NCI-H2081 treated with DMSO at 0.1 percent for 48 hours (cell line): ENCODE data around the gene COX5A.

Source experiments
- DNase-seq: peaks from one replicate; lab custom pipeline; 2025; lab: John Stamatoyannopoulos, UW

Gene COX5A

DNA sequence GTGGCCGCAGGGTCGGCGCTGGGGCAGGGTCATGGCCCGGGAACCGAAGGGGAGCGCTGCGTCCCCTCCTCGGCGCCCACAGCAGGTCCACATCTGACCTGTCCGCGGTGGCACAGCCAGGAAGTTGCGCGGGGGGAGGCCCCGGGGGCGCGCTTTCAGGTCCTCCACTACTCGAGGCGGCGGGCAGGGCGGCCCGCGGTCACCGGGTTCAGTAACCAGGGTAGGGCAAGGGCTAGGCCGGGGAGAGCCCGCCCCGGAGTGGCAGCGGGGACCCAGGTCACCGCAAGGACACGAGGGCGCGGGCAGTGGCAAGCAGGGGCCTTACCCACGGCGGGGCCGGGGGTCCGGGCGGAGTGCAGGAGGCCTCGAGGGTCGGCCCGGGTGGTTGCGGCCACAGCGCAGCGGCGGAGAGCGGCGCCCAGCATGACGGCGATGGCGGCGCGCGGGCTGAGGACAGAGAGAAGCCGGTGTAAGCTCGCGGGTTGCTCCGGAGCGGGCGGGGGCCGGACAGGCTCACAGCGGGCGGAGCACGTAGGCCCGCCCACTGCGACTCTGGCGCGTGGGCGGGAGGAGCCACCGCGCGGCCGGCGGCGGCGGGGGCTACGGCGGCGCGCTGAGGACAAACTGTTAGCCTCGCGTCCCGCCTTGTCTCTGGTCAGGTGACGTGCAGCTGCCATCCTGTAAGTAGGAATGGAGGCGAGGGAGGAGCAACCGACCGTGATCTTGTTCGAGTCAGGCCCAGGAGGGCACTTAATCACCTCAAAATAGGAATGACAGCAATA lies at the start of gene COX5A:
TSS of gene COX5A (minus strand) at position 484 of the 782 bp plus-strand sequence. CDS start at position 425, 59 bp downstream.
- peak; percentile 87 for DNase-seq

DNA sequence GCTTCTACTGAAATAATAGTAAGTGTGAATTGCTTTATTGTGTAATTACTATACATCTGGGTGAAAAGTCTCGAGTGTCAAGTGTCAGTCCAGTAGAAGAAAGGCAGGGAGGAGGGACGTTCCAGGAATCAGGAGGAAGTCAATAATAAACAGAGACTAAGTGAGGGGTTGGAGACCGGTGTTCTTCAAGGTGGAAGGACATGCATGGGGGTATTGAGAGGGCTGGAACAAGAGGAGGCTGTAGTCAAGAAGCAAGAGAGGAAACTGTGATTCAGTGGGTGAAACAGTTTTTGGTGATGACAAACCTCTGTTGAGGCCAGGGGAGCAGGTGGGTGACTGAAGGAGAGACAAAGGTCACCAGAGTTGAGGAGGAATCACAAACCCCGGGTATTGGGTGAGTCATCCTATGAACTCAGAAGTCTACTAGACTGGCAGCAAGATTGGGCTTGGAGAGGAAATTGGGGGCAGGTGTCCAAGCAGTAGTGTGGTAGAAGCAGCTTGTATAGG lies 45.9 kb upstream of the COX5A start:
- no peak for DNase-seq

DNA sequence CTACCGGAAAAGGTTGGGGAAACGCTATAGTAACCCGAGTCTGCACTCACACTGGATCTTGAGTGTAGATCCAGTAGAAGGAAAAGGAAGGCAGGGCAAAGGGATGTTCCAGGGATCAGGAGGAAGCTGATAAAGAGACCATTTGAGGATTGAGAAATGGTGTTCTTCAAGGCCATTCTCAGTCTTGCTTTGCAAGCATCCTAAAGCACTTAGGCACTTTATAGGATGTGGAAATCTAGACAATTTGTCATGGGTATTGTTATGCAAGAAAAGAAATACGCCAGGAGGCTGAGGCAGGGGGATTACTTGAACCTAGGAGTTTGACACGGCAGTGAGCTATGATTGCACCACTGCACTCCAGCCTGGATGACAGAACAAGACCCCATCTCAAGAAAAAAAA lies 44.3 kb upstream of the COX5A start:
- no peak for DNase-seq

DNA sequence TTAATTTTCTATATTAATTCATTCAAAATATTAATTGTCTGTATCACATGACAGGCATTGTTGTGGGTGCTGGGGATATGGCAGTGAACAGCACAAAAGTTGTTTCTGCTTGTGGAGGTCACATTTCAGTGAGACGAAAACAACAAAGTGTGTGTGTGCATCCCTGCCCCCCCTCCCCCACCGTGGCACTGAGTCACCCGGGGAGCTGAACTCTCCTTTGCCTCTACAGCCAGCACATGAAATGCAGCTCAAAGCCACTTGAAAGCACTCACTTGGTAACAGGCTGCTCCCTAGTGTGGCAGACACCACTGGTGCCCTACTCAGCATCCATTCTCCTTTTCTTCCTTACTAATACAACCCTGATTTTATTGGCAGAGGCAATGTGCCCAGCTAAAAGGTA lies 40.6 kb upstream of the COX5A start:
- DNase-seq, result no peak

DNA sequence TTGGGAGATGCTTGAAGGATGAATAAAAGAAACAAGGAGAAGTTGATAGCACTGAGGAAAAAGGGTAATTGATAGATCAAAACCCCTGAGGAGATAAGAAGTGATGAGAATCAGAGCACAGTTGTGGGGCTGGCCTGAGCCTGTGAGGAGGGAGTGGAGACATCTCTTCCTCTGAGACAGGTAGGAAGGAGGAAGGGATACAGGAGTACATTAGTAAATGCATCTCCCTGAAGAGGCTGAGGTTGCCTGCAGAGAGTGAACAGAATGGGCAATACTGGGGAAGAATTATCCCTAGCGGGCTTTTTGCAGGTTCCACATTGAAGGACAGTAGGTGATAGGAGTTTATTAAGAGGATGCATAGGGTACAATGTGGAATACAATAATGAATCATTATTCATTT lies 40.2 kb upstream of the COX5A start:
- no peak for DNase-seq

DNA sequence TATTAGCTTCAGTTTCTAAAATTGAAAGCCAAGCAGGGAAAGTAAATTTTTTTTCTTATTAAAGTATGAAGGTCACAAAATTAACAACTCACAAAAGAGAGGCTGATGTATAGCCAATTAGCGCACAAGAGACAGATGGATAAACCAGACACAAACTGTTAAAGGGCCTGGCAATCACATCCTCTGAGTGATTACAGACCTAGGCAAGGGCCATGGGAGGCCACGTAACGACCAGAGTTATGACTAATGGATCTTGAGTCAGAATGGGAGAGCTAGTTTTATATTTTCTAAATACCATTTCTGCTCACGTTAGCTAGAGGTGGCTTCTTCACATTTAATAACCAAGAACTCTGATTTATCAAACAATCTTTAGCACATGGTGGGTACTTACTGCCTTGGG lies 39.7 kb upstream of the COX5A start:
- DNase-seq, result no peak

DNA sequence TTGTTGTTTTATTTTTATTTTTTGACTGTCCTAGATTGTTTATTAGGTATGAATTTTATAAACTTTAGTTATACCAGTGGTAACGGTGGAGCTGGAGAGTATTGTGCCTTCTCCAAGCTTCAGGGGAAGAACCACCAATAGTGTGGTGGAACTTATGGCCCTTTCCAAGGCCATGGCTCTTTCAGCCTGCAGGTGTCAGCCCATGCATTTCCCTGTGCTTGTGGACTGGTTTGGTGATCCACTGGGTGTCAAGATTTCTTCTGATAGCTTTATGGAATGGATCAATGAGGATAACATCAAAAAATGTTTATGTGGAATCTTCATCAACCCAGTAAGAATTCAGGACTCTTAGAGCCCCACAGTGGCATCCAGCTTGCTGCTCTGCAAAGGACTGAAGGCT lies 38.3 kb upstream of the COX5A start:
- no peak for DNase-seq

DNA sequence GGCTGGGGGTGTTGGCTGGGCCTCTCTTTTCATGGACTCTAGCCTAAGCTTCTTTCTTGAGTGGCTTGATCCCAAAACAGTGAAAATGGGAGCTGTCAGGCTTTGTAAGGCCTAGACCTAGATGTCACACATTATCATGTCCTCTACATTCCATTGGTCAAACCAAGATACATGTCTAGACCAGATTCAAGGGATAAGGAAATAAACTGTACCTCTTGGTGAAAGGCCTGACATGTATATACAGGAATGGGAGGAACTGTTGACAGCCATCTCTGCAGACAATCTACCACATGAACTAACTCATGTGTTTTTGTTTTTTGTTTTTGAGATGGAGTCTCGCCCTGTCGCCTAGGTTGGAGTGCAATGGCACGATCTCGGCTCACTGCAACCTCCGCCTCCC lies 29.8 kb upstream of the COX5A start:
- no peak for DNase-seq

DNA sequence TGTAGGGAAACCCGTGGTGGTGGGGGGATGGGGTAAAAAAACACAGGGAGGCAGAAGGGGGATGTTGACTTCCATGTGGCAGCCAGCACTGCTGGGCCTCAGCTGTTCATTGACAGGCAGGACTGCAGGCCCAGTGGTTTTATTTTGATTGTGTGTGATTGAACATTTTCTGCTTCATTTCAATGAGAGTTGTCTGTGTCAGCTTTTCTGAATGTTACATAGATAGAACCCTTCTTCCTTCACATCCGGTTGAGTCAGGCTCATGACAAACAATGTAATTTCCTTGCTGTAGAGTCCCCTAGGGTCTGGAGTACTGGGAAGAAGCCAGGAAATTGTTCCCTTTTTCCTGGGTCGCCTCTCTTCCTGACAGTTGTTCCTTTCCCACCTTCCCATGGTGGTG lies 26.9 kb upstream of the COX5A start:
- DNase-seq, result no peak

DNA sequence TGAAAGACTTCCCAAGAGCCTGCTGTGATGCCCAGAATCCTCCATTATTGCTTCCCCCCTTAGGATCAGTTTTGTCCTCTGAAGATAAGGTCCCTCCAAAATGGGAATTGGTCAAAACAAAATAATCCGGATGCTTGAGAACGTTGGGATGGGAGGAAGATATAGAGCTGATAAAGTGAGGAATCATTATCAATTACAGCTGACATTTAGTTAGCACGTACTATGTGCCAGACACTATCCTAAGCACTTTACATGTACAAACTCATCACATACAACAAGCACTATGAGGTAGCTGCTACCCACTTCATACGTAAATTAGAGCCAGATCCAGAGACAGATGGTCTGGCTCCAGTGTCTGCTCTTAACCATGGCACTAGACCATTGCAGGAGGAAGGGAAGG lies 25.3 kb upstream of the COX5A start:
- DNase-seq, result no peak

DNA sequence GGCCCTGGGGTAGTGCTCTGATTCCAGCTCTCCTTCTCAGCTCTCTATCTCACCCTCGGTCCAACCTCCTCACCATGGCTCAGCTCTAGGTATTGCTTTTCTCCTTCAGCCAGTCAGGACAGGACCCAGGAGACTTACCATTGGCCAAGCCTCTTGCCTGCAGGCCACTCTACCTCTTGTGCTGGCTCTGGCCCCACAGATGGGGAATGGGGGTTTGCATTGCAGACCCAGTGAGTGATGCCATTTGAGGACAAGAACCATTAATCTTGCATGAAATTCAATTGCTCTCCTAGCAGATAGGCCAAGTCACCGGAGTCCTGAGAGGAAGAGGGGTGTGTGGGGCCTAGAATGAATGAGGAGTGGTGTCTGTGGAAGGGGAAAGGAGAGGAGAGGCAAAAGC lies 24.8 kb upstream of the COX5A start:
- DNase-seq, result no peak

DNA sequence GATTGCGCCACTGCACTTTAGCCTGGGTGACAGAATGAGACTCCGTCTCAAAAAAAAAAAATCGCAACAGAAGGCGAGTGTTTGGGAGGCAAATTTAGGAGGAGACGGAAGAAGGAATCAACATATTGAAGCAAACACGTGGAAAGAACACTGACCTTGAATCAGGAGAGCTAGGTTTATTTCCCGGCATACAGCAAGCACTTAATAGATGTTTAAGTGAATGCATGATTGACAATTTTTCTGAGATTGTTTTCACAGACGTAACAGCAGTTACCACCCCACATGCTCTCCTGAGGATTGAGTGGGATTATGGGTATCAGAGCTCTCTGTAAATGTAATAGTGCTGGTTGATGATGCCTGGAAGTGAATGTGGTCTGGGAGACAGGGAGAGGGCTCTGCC lies 24.3 kb upstream of the COX5A start:
- DNase-seq, result no peak

DNA sequence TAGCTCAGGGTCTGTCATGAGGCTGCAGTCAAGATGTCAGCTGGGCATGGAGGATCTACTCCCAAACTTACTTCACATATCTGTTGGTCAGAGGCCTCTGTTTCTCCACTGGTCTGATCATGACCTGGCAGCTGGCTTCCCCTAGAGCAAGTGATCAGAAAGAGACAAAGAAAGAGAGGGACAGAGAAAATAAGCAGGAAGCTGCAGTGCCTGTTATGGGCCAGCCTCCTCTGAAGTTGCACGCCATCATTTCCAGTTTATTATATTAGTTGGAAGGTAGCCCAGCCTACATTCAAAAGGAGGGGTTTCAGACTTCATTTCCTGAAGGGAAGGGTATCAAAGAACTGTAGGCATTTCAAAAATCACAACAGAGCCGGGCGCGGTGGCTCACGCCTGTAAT lies 23.7 kb upstream of the COX5A start:
- DNase-seq, result no peak

DNA sequence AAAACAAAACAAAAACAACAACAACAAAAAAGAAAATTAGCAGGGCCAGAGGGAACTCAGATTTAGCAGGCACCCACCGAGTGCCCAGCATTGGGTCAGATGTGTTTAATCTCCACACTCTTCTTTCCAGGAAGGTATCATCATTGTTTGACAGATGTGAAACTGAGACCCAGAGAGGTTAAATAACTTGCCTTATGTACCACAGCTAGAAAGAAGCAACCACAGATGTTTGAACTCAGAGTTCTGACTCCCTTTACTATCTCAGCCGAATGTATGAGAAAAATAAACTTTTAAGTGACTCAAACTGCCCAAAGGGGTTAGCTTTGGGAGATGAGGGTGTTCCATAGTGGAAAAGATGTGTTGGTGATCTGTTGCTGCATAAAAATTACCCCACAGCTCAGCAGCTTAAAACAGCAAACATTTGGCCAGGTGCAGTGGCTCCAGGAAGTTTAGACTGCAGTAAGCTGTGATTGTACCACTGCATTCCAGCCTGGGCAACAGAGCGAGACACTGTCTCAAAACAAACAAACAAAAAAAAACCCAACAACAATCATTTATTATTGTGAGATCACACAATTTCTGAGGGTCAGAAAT lies 23.2 kb upstream of the COX5A start:
- no peak for DNase-seq

DNA sequence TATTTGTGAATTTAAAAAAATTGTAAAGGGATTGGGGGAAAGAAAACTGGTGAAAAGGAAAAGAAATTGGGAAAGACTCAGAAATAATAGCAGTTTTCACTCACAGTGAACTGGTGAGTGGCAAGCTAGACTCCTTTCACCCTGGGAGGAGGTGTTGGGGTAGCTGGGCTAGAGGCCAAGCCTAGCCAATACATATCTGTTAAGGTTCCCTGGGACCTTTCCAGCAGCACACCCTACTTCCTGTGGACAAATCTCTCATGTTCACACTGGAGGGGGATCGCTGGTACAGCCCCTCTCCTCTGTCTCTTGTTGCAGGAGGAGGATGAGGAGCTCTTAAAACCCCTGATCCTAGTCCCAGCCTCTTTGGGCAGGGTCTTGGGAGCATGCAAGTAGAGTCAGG lies 22.4 kb upstream of the COX5A start:
- DNase-seq, result no peak

DNA sequence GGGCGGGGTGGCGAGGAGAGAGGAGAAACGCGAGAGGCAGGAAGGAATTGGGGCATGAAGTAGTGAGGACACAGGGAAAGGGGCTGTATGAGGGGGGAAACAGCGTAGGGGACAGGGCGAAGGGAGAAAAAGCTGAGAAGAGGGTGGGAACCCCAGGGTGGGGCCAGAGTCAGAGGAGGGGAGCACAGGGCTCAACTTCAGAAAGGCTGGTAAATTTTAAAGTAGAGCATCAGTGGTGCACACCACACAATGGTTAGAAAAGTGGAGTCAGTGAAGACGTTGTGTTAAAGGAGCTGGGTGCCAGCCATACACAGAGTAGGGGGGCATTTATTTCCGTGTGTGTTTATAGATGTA lies 21.7 kb upstream of the COX5A start:
- DNase-seq, result no peak

DNA sequence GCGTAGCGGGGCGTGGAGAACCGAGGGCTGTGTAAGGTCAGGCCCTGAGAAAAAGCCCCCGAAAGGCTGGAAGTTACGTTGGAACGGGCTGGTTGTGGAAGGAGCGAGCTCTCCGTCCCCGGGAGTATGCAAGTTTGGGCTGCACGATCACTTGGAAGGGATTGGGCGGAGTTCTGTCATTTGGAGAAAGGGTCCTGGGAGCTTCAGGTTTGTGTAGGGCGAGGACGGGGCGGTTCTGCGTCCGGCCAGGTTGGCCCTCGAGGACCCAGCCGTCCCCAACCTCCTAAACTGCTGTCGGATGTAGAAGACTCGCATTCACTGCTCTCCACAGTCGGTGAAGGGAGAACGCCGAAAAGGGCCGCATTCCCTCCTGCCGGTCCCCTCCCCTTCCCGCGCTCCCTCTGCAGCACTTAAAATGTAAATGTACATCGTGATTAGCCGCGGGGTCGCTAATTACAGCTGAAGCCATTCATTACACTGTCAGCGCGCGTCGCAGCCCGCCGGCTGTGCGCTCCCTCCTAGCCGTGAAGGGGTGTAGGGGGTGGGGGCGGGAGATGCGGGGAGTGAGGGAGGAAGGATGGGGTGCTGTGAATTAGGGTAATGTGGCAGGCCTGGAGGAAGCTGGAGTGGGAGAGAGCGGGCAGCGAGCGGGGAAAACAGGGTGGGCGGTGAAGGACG lies 21.2 kb upstream of the COX5A start:
- no peak for DNase-seq

DNA sequence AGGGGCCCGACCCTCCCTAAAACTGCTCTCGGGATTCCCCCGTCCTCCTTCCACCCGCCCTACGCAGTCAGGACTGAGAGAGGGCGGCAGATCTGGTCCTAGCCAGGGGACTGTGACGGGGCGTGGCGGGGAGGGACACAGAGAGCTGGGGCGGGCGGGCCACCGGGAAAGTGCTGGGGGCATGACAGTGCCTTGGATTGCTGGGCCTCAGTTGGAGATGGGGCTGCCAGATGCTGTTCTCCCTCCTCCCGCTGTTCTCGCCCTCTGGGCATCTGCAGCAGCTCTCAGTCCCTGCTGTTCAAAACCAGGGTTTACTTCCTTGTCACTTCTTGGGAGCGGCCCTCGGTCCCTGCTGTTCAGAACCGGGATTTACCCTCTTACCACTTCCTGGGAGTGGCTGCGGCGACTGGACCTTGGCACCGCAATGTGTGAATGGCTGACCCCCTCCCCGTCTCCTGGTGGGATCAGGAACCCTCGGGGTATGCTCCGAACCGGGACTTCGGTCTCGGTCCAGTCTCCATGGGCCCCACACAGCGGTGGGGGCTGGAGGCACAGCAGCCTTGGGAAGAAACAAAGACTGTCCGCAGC lies 20.5 kb upstream of the COX5A start:
- peak; percentile 52 for DNase-seq

DNA sequence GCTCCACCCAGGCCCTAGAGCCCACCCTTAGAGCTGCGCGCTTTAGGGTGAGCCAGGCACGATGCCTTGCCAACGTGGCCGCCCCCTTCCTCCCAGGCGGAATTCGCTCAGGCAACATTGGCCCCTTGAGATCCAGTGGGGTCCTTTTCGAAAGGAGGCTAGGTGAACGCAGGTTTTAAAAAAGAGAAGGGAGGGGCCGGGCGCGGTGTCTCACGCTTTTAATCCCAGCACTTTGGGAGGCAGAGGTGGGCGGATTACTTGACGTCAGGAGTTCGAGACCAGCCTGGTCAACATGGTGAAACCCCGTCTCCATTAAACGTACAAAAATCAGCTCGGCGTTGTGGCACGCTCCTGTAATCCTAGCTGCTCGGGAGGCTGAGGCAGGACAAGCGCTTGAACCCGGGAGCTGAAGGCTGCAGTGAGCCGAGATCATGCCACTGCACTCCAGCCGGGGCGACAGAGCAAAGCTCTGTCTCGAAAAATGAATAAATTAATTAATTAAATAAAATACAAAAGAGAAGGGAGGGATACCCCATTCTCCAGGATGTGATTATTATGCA lies 19.7 kb upstream of the COX5A start:
- DNase-seq, result no peak

DNA sequence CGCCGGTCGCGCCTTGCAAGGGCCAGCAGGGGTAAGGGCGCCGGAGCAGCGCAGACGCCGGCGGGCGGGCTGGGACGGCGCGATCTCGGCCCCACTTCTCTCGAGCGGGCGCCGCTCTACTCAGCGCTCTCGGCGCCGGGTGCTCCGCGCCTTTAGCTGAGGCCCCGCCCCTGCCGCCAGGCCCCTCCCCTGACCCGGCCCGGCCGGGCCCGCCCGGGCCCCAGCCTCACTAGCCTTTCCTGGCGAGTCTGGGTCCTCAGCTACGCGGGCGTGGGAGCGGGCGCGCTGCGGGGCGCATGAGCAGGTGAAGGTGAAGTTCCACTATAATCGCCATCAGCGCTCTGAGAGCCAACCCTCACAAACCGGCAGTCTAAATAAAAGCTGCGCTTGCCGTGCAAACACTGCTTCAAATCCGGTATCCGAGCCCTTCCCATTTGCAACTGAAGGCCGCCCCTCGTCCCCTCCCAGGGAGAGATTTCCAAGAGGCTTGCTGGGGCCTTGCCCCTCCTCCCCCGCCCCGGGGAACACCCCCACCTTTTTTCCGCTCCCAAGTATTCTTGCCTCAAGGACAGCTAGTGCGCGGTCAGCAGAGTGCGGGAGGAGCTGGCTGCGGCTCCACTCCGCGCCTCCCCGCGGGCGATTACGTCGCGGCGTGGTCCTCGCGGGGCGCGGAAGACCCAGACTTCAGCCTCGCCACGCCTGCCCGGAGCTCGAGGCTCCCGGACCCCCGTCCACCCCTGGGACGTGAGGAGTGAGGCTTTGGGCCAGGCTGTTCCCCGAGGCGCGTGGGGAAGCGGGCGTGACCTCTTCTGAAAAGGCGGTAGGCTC lies 19.0 kb upstream of the COX5A start, which contains the start of gene RPP25:
TSS of gene RPP25 (minus strand) at position 125 of the 828 bp plus-strand sequence. CDS start 189 bp downstream, outside the sequence.
- DNase-seq, result peak; percentile 31
